HG03135 (cell line): ENCODE measurements around the gene ZSWIM8.
A peak's percentile ranks its signal among the peaks of the same experiment; 100 is the strongest.

ENCODE experiments used
- ATAC-seq: cut with Tn5 transposase; IDR thresholded peaks from one replicate; pipeline ENCODE4 v1.9.1; 2021; ENCODE audit warnings: mild to moderate bottlenecking, moderate library complexity; ENCODE audit not compliant: unreplicated experiment

The ZSWIM8 gene

DNA sequence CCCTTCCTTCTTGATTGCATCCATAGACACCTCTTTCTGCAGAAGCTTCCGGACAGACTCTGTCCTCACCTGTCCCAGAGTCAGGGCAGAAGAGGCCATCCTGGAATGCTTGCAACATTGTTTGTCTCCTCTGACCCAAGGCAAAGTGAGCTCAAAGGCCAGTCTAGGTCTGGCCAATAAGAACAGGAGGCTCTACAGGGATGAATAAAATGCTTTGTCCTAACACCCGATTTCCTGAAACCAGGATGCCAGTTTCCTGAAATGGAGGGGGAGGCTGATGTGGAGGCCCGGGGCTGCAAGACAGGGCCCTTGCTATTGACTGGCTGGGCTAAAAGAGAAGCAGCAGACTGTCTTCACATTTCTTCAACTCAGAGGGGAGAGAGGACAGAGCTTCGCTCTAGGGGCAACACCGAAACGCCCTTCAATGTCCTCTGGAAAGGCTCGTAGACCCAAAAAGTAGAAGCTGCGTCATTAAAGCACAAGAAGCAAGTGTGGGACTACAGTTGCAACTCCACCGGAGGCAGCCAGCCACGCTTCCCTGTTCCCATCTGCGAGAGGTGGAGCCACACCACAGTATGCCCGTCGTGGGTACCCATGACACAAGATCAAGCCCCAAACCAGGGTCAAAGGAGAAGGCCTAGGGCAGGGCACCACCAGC, 55.1 kb downstream of the ZSWIM8 start:
- ATAC-seq = no peak

DNA sequence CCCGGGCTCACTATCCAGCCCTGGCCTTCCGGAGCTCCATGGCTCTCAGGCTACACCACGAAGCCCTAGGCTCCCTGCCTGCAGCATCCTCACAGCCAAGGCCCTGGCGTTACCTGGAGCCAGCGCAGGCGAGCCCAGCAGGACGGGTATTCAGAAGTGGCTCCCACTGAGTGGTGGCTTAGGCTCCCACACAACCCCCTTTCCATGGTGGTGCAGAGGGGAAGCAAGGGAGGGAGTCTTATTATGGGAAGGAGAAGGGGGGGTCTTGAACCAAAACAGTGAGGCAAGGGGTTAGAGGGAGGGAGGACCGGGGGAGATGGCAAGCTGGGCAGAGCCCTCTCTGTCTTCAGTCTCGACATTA, 55.6 kb downstream of the ZSWIM8 start:
- no peak for ATAC-seq

GRCh38 chr10:73841526-73842285, 56.3 kb downstream of the ZSWIM8 start:
- ATAC-seq = no peak

DNA sequence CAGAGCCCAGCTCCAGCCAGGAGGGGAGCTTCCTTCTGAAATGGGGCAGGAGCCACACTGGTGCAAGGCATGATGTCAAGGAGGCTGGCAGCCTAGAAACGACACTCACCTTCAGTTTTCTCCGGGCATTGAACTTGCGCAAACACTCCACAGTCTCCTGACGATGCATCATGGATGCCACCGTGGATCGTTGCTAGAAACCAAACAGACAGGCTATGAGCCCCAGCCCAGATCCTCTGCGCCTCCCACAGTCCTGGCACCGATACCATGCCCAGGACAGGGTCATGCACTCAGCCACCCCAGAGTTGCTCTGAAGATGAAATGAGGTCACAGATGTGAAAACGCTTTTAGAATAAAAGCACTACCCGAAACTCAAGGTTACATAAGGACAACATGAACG, 56.9 kb downstream of the ZSWIM8 start:
- no peak for ATAC-seq

DNA sequence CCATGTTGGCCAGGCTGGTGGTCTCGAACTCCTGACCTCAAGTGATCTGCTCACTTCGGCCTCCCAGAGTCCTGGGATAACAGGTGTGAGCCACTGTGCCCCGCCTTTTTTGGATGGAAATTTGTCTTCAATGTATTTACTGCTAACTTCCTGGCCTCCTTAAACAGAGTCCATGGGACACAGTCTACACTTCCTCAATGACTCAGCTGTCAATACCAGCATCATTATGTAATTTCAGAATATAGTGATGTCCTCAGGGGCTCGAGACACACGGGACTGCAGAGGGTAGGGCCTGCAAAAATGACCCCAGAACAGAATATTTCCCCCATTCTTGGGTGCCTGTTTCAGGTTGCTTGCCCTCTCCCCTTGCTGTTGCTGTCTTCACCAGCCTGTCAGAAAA, 57.9 kb downstream of the ZSWIM8 start:
- no peak for ATAC-seq

- ATAC-seq = no peak
Measured at GRCh38 chr10:73847031-73847430, 61.6 kb downstream of the ZSWIM8 start.

GRCh38 chr10:73848821-73849489, 63.5 kb downstream of the ZSWIM8 start:
- peak; percentile 90 for ATAC-seq

DNA sequence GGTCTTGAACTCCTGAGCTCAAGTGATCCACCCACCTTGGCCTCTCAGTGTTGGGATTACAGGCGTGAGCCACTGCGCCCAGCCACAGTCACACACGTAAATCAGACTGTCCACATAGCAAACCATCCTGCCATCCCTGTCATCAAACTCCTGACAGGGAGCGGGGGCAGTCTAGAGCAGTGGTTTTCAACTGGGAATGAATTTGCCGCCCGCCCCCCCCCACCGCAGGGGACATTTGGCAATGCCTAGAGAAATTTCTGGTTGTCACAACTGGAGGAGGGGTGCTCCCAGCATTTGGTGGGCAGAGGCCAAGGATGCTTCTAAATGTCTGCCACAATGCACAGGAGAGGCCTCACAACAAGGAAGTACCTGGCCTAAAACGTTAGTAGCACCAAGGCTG, 64.8 kb downstream of the ZSWIM8 start:
- ATAC-seq = no peak

- no peak for ATAC-seq
Measured at GRCh38 chr10:73850863-73851461, 65.6 kb downstream of the ZSWIM8 start.
